Peyer's patch (tissue), 4 donors: ENCODE results near the gene ATXN7L3B. TPM values are rescaled to one million over a fixed set of nuclear protein-coding genes. Genes with fewer than 3 reads are reported as not detected.
A peak's percentile ranks its signal among the peaks of the same experiment; 100 is the strongest.

Experiments used
- DNase-seq, 3 donors: peaks; one replicate each; pipeline ENCODE4 v3.0.0-alpha.2; 2017 to 2019
- H3K27ac ChIP-seq, 4 donors: fragments of 200-600 bp; sonication (generic); one replicate each; pipeline ENCODE4 v1.5.1; 2016 to 2019
- H3K27me3 ChIP-seq, 2 donors: fragments of 200-600 bp; sonication (generic); one replicate each; pipeline ENCODE4 v1.5.1; 2019
- H3K36me3 ChIP-seq, 3 donors: fragments of 200-600 bp; sonication (generic); one replicate each; pipeline ENCODE4 v1.5.1; 2016 to 2019
- H3K4me1 ChIP-seq, 4 donors: fragments of 200-600 bp; sonication (generic); one replicate each; pipeline ENCODE4 v1.5.1; 2016 to 2019
- H3K4me3 ChIP-seq, 4 donors: fragments of 200-600 bp; sonication (generic); 1 replicate in 3 of 4; 2 replicates in 1 of 4; pipeline ENCODE4 v1.5.1; 2016 to 2019; ENCODE audit warnings: mild to moderate bottlenecking in 1 of 4
- H3K9me3 ChIP-seq, 4 donors: fragments of 200-600 bp; sonication (generic); one replicate each; pipeline ENCODE4 v1.5.1; 2016 to 2019; ENCODE audit warnings: mild to moderate bottlenecking in 1 of 4
- POLR2A ChIP-seq, 2 donors: fragments of 450-650 bp; IDR thresholded peaks; one replicate each; pipeline ENCODE4 v1.5.1; 2017; ENCODE audit warnings: antibody characterized with exemption in 2 of 2, mild to moderate bottlenecking in 2 of 2, moderate library complexity in 2 of 2
- total RNA-seq, 4 donors: library from RNA; depleted of rRNA; stranded (reverse); fragments of >200 nt; gene quantifications; one replicate each; pipeline ENCODE4 v1.1.0, GENCODE V29; 2016
- TF ChIP-seq, protein P1 (sequence below), 6 experiments: fragments of 450-650 bp in 4 of 6; fragments of 200-600 bp in 2 of 6; sonication (generic) in 1 of 6; IDR thresholded peaks; one replicate each; pipeline ENCODE4 v1.5.1; 2017 to 2019; ENCODE audit warnings: antibody characterized with exemption in 6 of 6, mild to moderate bottlenecking in 3 of 6, moderate library complexity in 1 of 6

The ATXN7L3B gene, protein sequence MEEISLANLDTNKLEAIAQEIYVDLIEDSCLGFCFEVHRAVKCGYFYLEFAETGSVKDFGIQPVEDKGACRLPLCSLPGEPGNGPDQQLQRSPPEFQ
- 10 to 100 TPM; 16.9 to 19.8 (median 18.5) TPM for total RNA-seq

GRCh38 chr12:74537707-74538385, at the start of gene ATXN7L3B:
ATXN7L3B (plus strand) TSS chr12:74537835; CDS start chr12:74538113, 278 bp downstream.
- H3K4me1 ChIP-seq: peaks cover 4 to 30% (median 17%) of the 10 kb centered on the region in 4 donors
- TF ChIP-seq, protein P1, sequence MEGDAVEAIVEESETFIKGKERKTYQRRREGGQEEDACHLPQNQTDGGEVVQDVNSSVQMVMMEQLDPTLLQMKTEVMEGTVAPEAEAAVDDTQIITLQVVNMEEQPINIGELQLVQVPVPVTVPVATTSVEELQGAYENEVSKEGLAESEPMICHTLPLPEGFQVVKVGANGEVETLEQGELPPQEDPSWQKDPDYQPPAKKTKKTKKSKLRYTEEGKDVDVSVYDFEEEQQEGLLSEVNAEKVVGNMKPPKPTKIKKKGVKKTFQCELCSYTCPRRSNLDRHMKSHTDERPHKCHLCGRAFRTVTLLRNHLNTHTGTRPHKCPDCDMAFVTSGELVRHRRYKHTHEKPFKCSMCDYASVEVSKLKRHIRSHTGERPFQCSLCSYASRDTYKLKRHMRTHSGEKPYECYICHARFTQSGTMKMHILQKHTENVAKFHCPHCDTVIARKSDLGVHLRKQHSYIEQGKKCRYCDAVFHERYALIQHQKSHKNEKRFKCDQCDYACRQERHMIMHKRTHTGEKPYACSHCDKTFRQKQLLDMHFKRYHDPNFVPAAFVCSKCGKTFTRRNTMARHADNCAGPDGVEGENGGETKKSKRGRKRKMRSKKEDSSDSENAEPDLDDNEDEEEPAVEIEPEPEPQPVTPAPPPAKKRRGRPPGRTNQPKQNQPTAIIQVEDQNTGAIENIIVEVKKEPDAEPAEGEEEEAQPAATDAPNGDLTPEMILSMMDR (IDR thresholded peaks at IDR 0.05): peak in 2 of 6 experiments; percentile 3 to 7
- peak; percentile 63 to 80 for TF ChIP-seq POLR2A (IDR thresholded peaks at IDR 0.05)

DNA sequence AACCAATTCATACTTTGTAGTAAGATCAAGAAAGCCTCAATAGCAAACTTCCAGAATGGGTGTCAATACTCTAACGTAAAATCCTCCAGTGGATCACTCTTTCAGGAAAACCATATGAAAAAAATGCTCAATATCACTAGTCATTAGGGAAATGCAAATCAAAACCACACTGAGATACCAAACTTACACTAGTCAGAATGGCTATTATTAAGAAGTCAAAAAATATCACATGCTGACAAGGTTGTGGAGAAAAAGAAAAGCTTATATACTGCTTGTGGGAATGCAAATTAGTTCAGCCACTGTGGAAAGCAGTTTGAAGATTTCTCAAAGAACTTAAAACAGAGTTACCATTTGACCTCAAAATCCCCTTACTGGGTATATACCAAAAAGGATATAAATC, 49.5 kb upstream of the ATXN7L3B start:
- TF ChIP-seq POLR2A (IDR thresholded peaks at IDR 0.05): no peak
- TF ChIP-seq, protein P1 (IDR thresholded peaks at IDR 0.05): no peak
- H3K9me3 ChIP-seq: no peaks in the 10 kb centered on the region
- no peak for DNase-seq
- no peak overlapping the region for H3K4me3 ChIP-seq
- H3K4me1 ChIP-seq: no peaks in the 10 kb centered on the region
- no peaks in the 10 kb centered on the region for H3K36me3 ChIP-seq
- H3K27me3 ChIP-seq: no peaks in the 10 kb centered on the region
- H3K27ac ChIP-seq: no peak overlapping the region

More at GRCh38 chr12:74537707-74538385, at the start of gene ATXN7L3B:
- Histone ChIP-seq H3K27ac (peak within 1 kb of the TSS; percentile 82 to 94 (median 92)), H3K27me3 (no peaks in the 10 kb centered on the region), H3K4me3 (peak within 1 kb of the TSS; percentile 63 to 95 (median 76)), H3K9me3 (no peaks in the 10 kb centered on the region), H3K36me3 (no peaks in the 10 kb centered on the region)
- DNase-seq: peak; percentile 86 to 96 (median 95)

DNA sequence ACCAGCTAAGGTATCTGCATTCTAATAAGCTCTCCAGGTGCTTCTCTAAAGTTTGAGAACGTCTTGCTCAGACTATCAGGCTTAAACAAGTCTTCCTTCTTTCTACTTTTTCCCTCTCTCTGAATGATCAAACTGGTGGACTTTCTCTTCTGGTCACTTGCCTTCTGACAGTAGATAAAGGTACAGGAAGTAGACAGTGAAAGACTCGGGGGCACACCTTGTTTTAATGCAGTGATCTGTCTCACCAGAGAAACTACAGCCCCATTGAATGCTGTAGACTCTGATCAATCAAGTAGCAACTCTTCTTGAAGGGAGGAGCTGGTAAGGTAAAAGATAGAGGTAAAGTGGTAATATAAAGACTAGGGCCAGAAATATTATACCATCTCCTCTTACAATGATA, 48.1 kb upstream of the ATXN7L3B start:
- TF ChIP-seq, protein P1 (IDR thresholded peaks at IDR 0.05): no peak
- TF ChIP-seq POLR2A (IDR thresholded peaks at IDR 0.05): no peak
- H3K4me3 ChIP-seq: no peak overlapping the region
- H3K27me3 ChIP-seq: no peaks in the 10 kb centered on the region
- H3K27ac ChIP-seq: no peak overlapping the region
- H3K4me1 ChIP-seq: no peaks in the 10 kb centered on the region
- H3K36me3 ChIP-seq: no peaks in the 10 kb centered on the region
- no peaks in the 10 kb centered on the region for H3K9me3 ChIP-seq
- DNase-seq: no peak

GRCh38 chr12:74490390-74491064, 47.1 kb upstream of the ATXN7L3B start:
- no peak for TF ChIP-seq POLR2A (IDR thresholded peaks at IDR 0.05)
- TF ChIP-seq, protein P1 (IDR thresholded peaks at IDR 0.05): no peak
- Histone ChIP-seq H3K27ac (peak overlapping the region in 1 of 4 donors; percentile 8), H3K36me3 (no peaks in the 10 kb centered on the region), H3K4me3 (peak overlapping the region in 2 of 4 donors; percentile 9 to 31), H3K4me1 (no peaks in the 10 kb centered on the region), H3K27me3 (no peaks in the 10 kb centered on the region), H3K9me3 (no peaks in the 10 kb centered on the region)
- no peak for DNase-seq

GRCh38 chr12:74491374-74491773, 46.3 kb upstream of the ATXN7L3B start:
- Histone ChIP-seq H3K36me3 (no peaks in the 10 kb centered on the region), H3K27me3 (no peaks in the 10 kb centered on the region), H3K27ac (no peak overlapping the region), H3K4me1 (no peaks in the 10 kb centered on the region), H3K9me3 (no peaks in the 10 kb centered on the region), H3K4me3 (no peak overlapping the region)
- DNase-seq: no peak
- TF ChIP-seq, protein P1 (IDR thresholded peaks at IDR 0.05): no peak
- TF ChIP-seq POLR2A (IDR thresholded peaks at IDR 0.05): no peak
